Activated CD8-positive, alpha-beta T cell treated with anti-CD3 and anti-CD28 coated beads, Interleukin-2, amount 10 ng/mL, durations not matched to agents 7 days and 5 days (primary cell): ENCODE data around the gene DHH. TPM values are rescaled to one million over a fixed set of nuclear protein-coding genes. Genes with fewer than 3 reads are reported as not detected.
A peak's percentile ranks its signal among the peaks of the same experiment; 100 is the strongest.

Experiments used
- ATAC-seq: fragments of 150-1000 bp; cut with Tn5 transposase; one replicate; pipeline ENCODE4 v1.10.0; 2021; ENCODE audit warnings: moderate library complexity
- CTCF ChIA-PET: fragments of 350-600 bp; sonication (Branson Sonifier 250); formaldehyde crosslinking; loops from one replicate; lab custom pipeline; 2021; ENCODE audit warnings: antibody characterized with exemption; lab: Charles Lee
- POLR2A ChIA-PET: fragments of 350-600 bp; sonication (Branson Sonifier 250); formaldehyde crosslinking; loops from one replicate; lab custom pipeline; 2021; ENCODE audit warnings: antibody characterized with exemption; lab: Charles Lee
- DNase-seq: peaks from one replicate; pipeline ENCODE4 v3.0.0-alpha.2; 2020
- H3K27ac Mint-ChIP-seq: one replicate; pipeline ENCODE4 v1.8.0; 2021; ENCODE audit warnings: mild to moderate bottlenecking, mixed read lengths
- H3K27me3 Mint-ChIP-seq: one replicate; pipeline ENCODE4 v1.8.0; 2021; ENCODE audit warnings: low read depth, mixed read lengths
- H3K36me3 Mint-ChIP-seq: one replicate; pipeline ENCODE4 v1.8.0; 2021; ENCODE audit warnings: low read depth, mixed read lengths
- H3K4me1 Mint-ChIP-seq: one replicate; pipeline ENCODE4 v1.8.0; 2021; ENCODE audit warnings: low read depth, mixed read lengths
- H3K4me3 Mint-ChIP-seq: one replicate; pipeline ENCODE4 v1.8.0; 2021; ENCODE audit warnings: mild to moderate bottlenecking, mixed read lengths
- H3K9me3 Mint-ChIP-seq: one replicate; pipeline ENCODE4 v1.8.0; 2022; ENCODE audit warnings: mixed read lengths; ENCODE audit not compliant: insufficient read depth
- total RNA-seq, 2 experiments: library from RNA; stranded (reverse); gene quantifications; one replicate each; pipeline ENCODE4 v1.2.3, GENCODE V29; 2021

Gene DHH
- total RNA-seq, 2 experiments from 2014 or later: 0.16 TPM; not detected in 1

DNA sequence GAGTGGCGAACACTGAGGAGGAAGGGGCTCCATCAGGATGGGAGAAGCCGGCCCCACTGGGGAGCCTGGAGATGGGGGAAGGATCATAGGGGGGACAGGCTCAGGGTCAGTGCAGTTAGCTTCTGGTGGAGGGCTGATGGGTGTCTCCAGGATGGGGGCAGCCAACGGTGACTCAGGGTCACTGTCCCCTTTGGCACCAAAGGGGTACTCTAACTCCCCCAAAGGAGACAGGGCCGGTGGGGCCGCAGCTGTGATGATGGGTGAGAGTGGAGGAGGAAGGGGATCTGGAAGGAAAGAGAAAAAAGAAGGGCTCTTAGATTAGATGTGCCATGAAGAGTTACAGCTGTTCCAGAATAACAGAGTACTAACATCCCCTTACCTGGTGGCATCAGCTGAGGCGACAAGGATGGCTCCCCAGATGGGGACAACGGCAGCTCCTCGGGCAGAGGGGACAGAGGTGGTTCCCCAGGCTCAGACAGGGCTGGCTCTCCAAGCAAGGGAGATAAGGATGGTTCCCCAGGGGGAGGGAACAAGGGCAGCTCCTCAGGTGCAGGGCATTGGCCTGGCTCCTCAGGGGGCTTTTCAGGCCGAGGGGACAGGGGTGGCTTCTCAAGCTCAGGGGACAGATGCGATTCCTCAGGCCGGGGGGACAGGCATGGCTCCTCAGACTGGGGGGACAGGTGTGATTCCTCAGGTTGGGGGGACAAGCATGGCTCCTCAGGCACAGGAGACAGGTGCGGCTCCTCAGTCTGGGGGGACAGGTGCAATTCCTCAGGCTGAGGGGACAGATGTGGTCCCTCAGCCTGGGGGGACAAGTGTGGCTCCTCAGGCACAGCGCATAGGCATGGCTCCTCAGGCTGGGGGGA lies 43.9 kb downstream of the DHH start:
- Mint-ChIP-seq H3K27ac (no peak overlapping the region), H3K27me3 (no peaks in the 10 kb centered on the region), H3K36me3 (peaks cover 76% of the 10 kb centered on the region), H3K4me1 (peaks cover 12% of the 10 kb centered on the region), H3K9me3 (no peaks in the 10 kb centered on the region), H3K4me3 (no peak overlapping the region)
- CTCF ChIA-PET: interaction anchor here (1.4 to 1.6 kb wide), 2 partner anchors 13 to 63 kb away, joined by 4 to 7 read pairs; no protein-coding TSS in a partner anchor
- ATAC-seq (no peak), DNase-seq (no peak)
- POLR2A ChIA-PET: no interaction called here

DNA sequence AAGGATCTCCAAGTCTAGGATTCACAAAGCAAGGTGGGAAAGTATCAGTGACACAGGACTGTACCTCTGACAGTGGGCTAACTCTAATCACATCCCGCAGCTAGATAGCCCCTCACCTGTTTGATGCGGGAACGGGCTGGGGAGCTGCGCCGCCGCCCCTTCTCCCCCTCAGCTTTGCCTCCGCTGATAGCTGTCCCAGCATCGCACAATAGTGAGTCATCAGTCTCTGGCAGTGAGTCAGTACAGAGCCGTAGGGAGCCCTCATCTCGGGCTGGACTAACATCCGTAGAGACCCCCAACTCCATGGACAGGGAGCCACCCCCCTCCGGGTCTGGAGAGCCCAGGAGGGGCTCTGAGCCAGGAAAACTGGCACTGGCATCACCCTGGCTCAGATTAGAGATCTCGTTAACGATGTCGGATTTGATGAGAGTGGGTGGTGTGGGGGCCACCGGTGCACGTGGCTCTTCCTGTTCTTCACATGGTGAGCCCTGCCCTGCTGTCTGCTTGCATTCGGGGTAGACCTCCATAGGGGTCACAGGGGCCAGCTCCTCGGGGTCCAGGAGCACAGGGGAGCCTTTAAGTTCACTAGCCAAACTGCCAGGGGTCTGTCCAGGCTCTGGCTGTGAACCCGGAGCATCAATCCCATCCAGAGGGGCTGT lies 44.9 kb downstream of the DHH start:
- Mint-ChIP-seq H3K36me3 (peaks cover 78% of the 10 kb centered on the region), H3K4me3 (no peak overlapping the region), H3K4me1 (peaks cover 2% of the 10 kb centered on the region), H3K27me3 (no peaks in the 10 kb centered on the region), H3K9me3 (no peaks in the 10 kb centered on the region), H3K27ac (no peak overlapping the region)
- POLR2A ChIA-PET: no interaction called here
- CTCF ChIA-PET: interaction anchor here (1.6 to 1.8 kb wide), 2 partner anchors 53 to 62 kb away, joined by 4 read pairs; no protein-coding TSS in a partner anchor
- DNase-seq: no peak
- no peak for ATAC-seq

DNA sequence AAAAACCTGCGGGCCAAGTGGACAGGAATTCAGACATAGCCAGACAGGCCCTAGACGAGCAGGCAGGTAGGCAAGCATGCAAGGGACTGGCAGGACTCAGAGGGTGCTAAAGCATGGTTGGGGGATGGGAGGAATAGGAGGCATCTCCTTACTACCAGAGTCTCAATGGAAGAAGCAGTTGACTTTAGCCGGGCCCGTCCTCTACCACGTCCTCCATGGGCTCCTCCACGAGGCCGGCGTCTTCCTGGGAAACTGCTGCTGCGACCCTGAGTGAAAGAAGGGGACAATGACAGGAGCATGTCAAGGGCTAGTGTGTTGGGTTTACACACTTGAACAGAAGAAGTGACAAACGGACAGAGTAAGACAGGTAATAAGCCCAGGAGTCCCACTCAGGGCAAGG lies 45.6 kb downstream of the DHH start:
- CTCF ChIA-PET: interaction anchor here (1.0 to 1.8 kb wide), 6 partner anchors 29 to 125 kb away, joined by 3 to 7 read pairs (median 4); no protein-coding TSS in a partner anchor

DNA sequence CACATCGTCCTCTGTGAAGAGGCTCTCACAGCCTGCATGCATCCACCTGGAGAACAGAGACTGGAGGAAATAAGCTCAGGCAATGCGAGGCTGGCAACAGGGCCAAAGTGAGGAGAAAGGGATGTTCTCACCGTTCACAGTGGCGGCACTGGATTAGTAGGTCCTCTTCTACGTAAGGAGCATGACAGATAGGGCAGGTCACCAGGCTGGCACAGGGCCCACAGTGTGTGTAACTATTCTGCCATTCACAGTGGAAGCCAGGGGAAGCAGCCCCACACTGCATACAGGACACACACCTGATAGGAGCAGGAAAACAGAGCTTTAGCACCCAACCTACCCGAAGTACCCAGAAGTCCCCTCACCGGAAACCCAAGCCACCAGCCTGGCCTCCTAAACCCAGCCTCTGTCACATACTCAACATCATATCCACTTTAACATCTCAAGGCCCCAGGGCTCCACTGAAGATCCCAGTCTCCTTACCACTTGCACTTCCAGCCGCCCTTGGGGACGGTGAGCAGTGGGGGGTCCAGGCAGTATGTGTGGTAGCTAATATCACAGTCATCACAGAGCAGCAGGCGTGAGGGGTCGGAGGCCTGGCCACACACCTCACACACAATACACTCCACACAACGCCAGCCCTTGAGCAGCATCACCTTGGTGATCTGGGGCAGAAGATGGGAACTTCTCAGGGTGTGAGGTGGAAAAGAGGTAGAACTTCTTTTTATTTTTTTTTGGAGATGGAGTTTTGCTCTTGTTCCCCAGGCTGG lies 48.3 kb downstream of the DHH start:
- Mint-ChIP-seq H3K27ac (no peak overlapping the region), H3K36me3 (peaks cover 79% of the 10 kb centered on the region), H3K4me1 (peaks cover 4% of the 10 kb centered on the region), H3K9me3 (no peaks in the 10 kb centered on the region), H3K27me3 (no peaks in the 10 kb centered on the region), H3K4me3 (no peak overlapping the region)
- ATAC-seq (no peak), DNase-seq (no peak)
- POLR2A ChIA-PET: interaction anchor here (0.9 to 1.1 kb wide), 2 partner anchors 13 to 142 kb away, joined by 3 read pairs; partner anchors contain the start of gene TUBA1A
- CTCF ChIA-PET: interaction anchor here (0.9 to 1.1 kb wide), 3 partner anchors 18 to 58 kb away, joined by 3 to 4 read pairs (median 3); no protein-coding TSS in a partner anchor

More for the DNA sequence above, 45.6 kb downstream of the DHH start:
- no peaks in the 10 kb centered on the region for H3K9me3 Mint-ChIP-seq
- H3K27ac Mint-ChIP-seq: no peak overlapping the region
- peaks cover 80% of the 10 kb centered on the region for H3K36me3 Mint-ChIP-seq
- peaks cover 2% of the 10 kb centered on the region for H3K4me1 Mint-ChIP-seq
- no peaks in the 10 kb centered on the region for H3K27me3 Mint-ChIP-seq
- H3K4me3 Mint-ChIP-seq: no peak overlapping the region
- DNase-seq (no peak), ATAC-seq (no peak)
- POLR2A ChIA-PET: no interaction called here

DNA sequence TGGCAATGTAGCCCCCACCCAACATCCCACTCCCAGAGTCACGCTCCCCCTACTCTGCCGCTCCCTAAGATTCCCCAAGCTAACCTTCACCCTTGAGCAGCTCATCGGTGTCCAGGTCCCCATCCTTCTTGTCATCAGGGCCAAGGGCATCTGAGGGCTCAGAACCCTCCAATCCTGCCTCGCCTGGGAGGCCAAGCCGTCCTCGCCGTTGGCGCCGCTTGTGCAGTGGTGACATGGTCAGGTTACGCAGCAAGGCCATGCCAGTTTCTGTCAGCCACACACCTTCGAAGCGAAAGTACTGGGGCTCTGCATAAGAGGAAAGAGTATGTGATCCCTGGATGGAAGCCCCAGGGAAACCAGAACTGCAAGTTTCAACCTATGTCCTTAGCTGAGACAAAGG lies 49.9 kb downstream of the DHH start:
- Mint-ChIP-seq H3K4me3 (no peak overlapping the region), H3K27ac (no peak overlapping the region), H3K9me3 (no peaks in the 10 kb centered on the region), H3K36me3 (peaks cover 74% of the 10 kb centered on the region), H3K27me3 (no peaks in the 10 kb centered on the region), H3K4me1 (peaks cover 4% of the 10 kb centered on the region)
- ATAC-seq: no peak
- CTCF ChIA-PET: interaction anchor here (0.6 to 3.0 kb wide), 12 partner anchors 12 to 250 kb away, joined by 3 to 35 read pairs (median 5); partner anchors contain the start of genes KMT2D and TUBA1B
- DNase-seq: no peak
- POLR2A ChIA-PET: interaction anchor here (0.9 to 1.6 kb wide), 2 partner anchors 14 to 28 kb away, joined by 4 read pairs; no protein-coding TSS in a partner anchor

DNA sequence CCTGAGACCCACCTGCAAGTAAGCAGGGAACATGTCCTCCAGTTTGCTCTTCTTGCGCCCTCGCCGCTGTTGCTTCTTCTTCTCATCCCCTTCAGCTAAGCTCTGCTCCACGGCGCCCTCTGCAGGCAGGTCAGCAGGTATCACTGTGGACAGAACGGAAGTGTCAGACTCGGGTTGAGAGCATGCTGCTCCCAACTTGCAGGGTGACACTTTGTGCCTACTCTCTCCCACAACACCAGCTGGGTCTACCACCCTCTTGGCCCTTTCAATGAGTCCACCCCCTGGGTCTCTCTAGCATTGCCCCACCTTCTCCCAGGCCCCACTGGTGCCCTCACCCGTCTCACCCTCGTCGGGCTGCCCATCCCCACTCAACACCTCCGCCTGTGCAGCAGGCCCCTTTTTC lies 50.7 kb downstream of the DHH start:
- CTCF ChIA-PET: interaction anchor here (0.6 to 3.0 kb wide), 33 partner anchors 9 to 249 kb away, joined by 3 to 35 read pairs (median 4); partner anchors contain the start of genes ARF3, DDN, KMT2D and PRKAG1
- Mint-ChIP-seq H3K27ac (peak overlapping the region; percentile 27), H3K4me3 (no peak overlapping the region), H3K36me3 (peaks cover 72% of the 10 kb centered on the region), H3K27me3 (no peaks in the 10 kb centered on the region), H3K4me1 (peaks cover 4% of the 10 kb centered on the region), H3K9me3 (no peaks in the 10 kb centered on the region)
- peak; percentile 84 for ATAC-seq
- POLR2A ChIA-PET: interaction anchor here (0.9 to 1.8 kb wide), 3 partner anchors 15 to 83 kb away, joined by 4 read pairs; no protein-coding TSS in a partner anchor
- DNase-seq: peak; percentile 85

DNA sequence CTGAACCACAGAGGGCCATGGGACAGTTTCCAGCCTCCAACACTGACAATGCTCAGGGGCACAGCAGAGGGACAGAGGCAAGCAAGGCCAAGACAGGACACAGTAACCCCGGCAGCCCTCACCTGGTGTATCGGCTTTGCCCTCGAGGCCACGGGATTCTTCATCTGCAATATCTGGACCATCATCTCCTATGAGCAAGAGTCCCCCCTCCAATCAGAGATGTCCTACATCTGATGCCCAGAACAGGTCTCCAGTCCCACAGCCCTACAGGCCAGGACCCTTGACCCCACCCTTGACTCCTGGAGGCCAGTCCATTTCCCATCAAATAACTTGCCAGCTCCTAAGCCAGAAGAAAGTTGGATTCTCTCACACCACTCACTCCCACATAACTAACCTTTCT lies 51.4 kb downstream of the DHH start:
- ChIA-PET CTCF (interaction anchor here (0.6 to 3.0 kb wide), 31 partner anchors 8 to 176 kb away, joined by 3 to 35 read pairs (median 5); partner anchors contain the start of genes ARF3, DDN, KMT2D and PRKAG1), POLR2A (interaction anchor here (1.6 to 1.8 kb wide), 2 partner anchors 15 to 84 kb away, joined by 4 read pairs; no protein-coding TSS in a partner anchor)
- peaks cover 70% of the 10 kb centered on the region for H3K36me3 Mint-ChIP-seq
- no peak overlapping the region for H3K4me3 Mint-ChIP-seq
- H3K9me3 Mint-ChIP-seq: no peaks in the 10 kb centered on the region
- no peak for DNase-seq
- H3K4me1 Mint-ChIP-seq: peaks cover 4% of the 10 kb centered on the region
- no peak overlapping the region for H3K27ac Mint-ChIP-seq
- no peaks in the 10 kb centered on the region for H3K27me3 Mint-ChIP-seq
- no peak for ATAC-seq

DNA sequence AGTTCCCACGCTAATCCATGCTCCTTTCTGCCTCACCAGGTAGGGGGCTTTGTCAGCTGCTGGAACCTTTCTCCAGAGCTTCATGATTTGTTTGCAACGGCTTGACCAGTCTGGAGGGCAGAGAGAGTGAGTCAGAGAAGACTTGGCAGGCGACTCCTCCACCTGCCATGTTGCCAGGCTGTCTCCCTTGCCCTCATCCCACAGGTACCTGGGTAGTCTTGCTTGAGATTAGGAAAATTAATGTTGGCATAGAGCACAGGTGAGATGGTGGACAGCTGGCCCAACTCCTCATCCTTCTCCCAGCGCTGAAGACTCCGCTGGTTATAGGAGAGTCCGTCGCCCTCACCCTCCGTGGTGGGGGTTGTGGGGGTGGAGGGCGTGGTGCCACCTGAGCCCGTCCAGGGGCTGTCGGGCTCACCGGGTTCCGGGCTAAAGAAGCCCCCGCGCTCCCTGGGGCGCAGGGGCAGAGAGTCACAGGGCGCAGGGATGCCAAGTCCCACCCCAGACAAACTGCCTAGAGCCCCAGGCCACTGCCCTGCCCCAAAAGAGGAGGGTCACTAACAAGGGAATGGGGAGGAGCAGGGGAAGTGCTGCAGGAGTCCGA lies 52.6 kb downstream of the DHH start:
- H3K27ac Mint-ChIP-seq: no peak overlapping the region
- no peak for ATAC-seq

DNA sequence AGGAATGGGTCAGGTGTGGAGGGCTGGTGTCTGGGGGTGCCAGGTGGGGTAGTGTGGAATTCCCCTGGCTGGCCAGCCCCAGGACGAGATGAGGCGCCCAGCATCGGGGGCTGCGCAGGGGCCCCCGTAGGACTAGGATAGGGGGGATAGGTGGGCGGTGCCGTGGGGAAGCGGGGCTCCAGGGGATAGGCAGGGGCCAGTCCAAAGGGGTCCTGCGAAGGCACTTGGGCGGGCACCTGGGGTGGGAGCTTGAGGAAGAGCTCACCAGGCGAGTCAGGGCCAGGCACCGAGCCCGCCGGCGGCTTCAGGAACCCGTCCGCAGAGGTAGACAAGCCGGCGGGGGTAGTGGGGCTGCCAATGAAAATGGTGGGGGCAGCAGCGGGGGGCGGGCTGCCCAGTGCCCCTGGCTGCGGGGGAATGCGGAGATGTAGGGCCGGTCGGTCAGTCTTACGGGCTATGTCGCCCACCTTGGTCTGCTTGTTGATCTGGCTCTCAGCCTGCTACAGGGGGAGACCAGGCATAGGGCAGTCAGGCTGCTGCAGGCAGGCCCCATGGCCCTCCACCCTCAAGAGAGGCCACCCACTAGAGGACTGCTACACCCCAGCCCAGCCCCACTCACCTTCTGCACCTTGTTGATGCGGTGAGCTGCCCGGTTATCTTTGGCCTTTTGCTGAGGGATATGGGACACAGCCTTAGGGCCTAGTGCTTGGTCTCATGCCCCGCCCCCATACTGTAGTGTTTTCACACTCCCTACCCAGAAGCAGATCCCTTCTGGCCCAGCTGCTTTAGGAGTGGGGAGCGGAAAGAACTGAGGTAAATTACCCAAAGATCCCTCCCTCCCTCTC lies 53.3 kb downstream of the DHH start:
- DNase-seq (no peak), ATAC-seq (no peak)
- Mint-ChIP-seq H3K9me3 (no peaks in the 10 kb centered on the region), H3K4me1 (peaks cover 4% of the 10 kb centered on the region), H3K36me3 (peaks cover 67% of the 10 kb centered on the region), H3K27ac (no peak overlapping the region), H3K4me3 (no peak overlapping the region), H3K27me3 (no peaks in the 10 kb centered on the region)
- POLR2A ChIA-PET: interaction anchor here (0.6 to 0.7 kb wide), 2 partner anchors 23 to 86 kb away, joined by 3 read pairs; no protein-coding TSS in a partner anchor
- CTCF ChIA-PET: interaction anchor here (1.0 kb wide), 1 partner anchor 24 kb away, joined by 6 read pairs; no protein-coding TSS in a partner anchor

More for the DNA sequence above, 52.6 kb downstream of the DHH start:
- no peaks in the 10 kb centered on the region for H3K9me3 Mint-ChIP-seq
- H3K4me1 Mint-ChIP-seq: peaks cover 4% of the 10 kb centered on the region
- no peaks in the 10 kb centered on the region for H3K27me3 Mint-ChIP-seq
- H3K4me3 Mint-ChIP-seq: no peak overlapping the region
- ChIA-PET POLR2A (interaction anchor here (0.6 kb wide), 1 partner anchor 85 kb away, joined by 3 read pairs; no protein-coding TSS in a partner anchor), CTCF (interaction anchor here (1.0 to 3.0 kb wide), 4 partner anchors 15 to 46 kb away, joined by 6 to 35 read pairs (median 18); partner anchors contain the start of gene KMT2D)
- no peak for DNase-seq
- peaks cover 68% of the 10 kb centered on the region for H3K36me3 Mint-ChIP-seq
